Keratinocyte (primary cell): ENCODE measurements around the gene SPTBN4. TPM values are rescaled to one million over a fixed set of nuclear protein-coding genes. Genes with fewer than 3 reads are reported as not detected.

ENCODE experiments used
- DNase-seq: peaks from one replicate; pipeline ENCODE4 v3.0.0-alpha.2; 2011; ENCODE audit warnings: low read depth, missing footprints, low spot score
- FAIRE-seq: peaks from 2 replicates; lab custom pipeline; 2011; peaks lifted over from hg19 to GRCh38; lab: Jason Lieb, UNC
- H2AFZ ChIP-seq: 2 replicates; pipeline ENCODE4 v1.6.0; 2012; ENCODE audit warnings: low read length, control low read depth, inconsistent platforms; ENCODE audit not compliant: control insufficient read depth
- H3K27ac ChIP-seq: 2 replicates; pipeline ENCODE4 v1.5.1; 2011; ENCODE audit warnings: low read length; ENCODE audit not compliant: control insufficient read depth, insufficient read depth
- H3K27me3 ChIP-seq: 3 replicates; pipeline ENCODE4 v1.6.0; 2011; ENCODE audit warnings: low read length; ENCODE audit not compliant: control insufficient read depth, insufficient read depth; ENCODE audit errors: extremely low read depth
- H3K36me3 ChIP-seq, 2 experiments: 2 replicates in 1 of 2; 3 replicates in 1 of 2; pipeline ENCODE4 v1.5.1; 2011; ENCODE audit warnings: low read length in 2 of 2, mild to moderate bottlenecking in 1 of 2; ENCODE audit not compliant: control insufficient read depth in 2 of 2, insufficient read depth in 2 of 2; ENCODE audit errors: extremely low read depth in 1 of 2
- H3K4me1 ChIP-seq: 3 replicates; pipeline ENCODE4 v1.5.1; 2011; ENCODE audit warnings: low read length; ENCODE audit not compliant: control insufficient read depth, insufficient read depth; ENCODE audit errors: extremely low read depth
- H3K4me2 ChIP-seq: 3 replicates; pipeline ENCODE4 v1.6.0; 2011; ENCODE audit warnings: low read depth, low read length; ENCODE audit not compliant: control insufficient read depth, insufficient read depth; ENCODE audit errors: extremely low read depth
- H3K4me3 ChIP-seq, 3 experiments: fragments of 200-600 bp in 1 of 3; sonication (generic) in 1 of 3; 2 replicates in 2 of 3; 3 replicates in 1 of 3; pipeline ENCODE4 v1.5.1; 2011 to 2016; ENCODE audit warnings: low read length in 3 of 3, mild to moderate bottlenecking in 3 of 3, control low read depth in 2 of 3, inconsistent platforms in 1 of 3, low read depth in 1 of 3, mixed read lengths in 1 of 3, mixed run types in 1 of 3, moderate library complexity in 1 of 3; ENCODE audit not compliant: control insufficient read depth in 2 of 3, insufficient read depth in 2 of 3; ENCODE audit errors: extremely low read depth in 1 of 3
- H3K79me2 ChIP-seq: 2 replicates; pipeline ENCODE4 v1.6.0; 2012; ENCODE audit warnings: low read length; ENCODE audit not compliant: control insufficient read depth, insufficient read depth
- H3K9ac ChIP-seq: 3 replicates; pipeline ENCODE4 v1.6.0; 2011; ENCODE audit warnings: low read length; ENCODE audit not compliant: control insufficient read depth, insufficient read depth; ENCODE audit errors: extremely low read depth
- H3K9me1 ChIP-seq: 3 replicates; pipeline ENCODE4 v1.6.0; 2011; ENCODE audit warnings: low read length; ENCODE audit not compliant: control insufficient read depth, insufficient read depth; ENCODE audit errors: extremely low read depth
- H3K9me3 ChIP-seq: 2 replicates; pipeline ENCODE4 v1.5.1; 2012; ENCODE audit warnings: low read depth, low read length; ENCODE audit not compliant: control insufficient read depth
- H4K20me1 ChIP-seq: 3 replicates; pipeline ENCODE4 v1.6.0; 2011; ENCODE audit warnings: low read length; ENCODE audit not compliant: control insufficient read depth, insufficient read depth; ENCODE audit errors: extremely low read depth
- CTCF ChIP-seq, 3 experiments: IDR thresholded peaks in 1 of 3; conservative IDR thresholded peaks in 1 of 3; optimal IDR thresholded peaks in 1 of 3; 2 replicates in 2 of 3; 3 replicates in 1 of 3; pipeline versions ENCODE3 to v1.5.1; 2011; ENCODE audit warnings: low read length in 3 of 3, mild to moderate bottlenecking in 3 of 3, moderate library complexity in 2 of 3, control low read depth in 1 of 3, inconsistent platforms in 1 of 3; ENCODE audit not compliant: insufficient read depth in 2 of 3; ENCODE audit errors: extremely low read depth in 1 of 3
- EZH2 ChIP-seq: IDR thresholded peaks from one replicate; pipeline ENCODE4 v1.6.1; 2012; ENCODE audit warnings: inconsistent platforms, mild to moderate bottlenecking, low read length, moderate library complexity
- dilution Hi-C: fragments of 300-500 bp; cut with MboI; formaldehyde crosslinking; loops from one replicate; pipeline ENCODE4 v1.7.0; 2020; ENCODE audit warnings: low sequenced_read_pairs; ENCODE audit not compliant: extremely low pct_ligation_motif_present
- polyA plus RNA-seq, 5 experiments: library from polyadenylated mRNA; depleted of rRNA in 3 of 5; stranded (reverse) in 3 of 5; stranded (forward) in 1 of 5; unstranded in 1 of 5; fragments of >200 nt; gene quantifications; 1 replicate in 1 of 5; 2 replicates in 3 of 5; 3 replicates in 1 of 5; pipeline versions ENCODE4 v1.2.1 to v1.2.3, GENCODE V29; 2011 to 2012; ENCODE audit warnings: missing spikeins in 2 of 5, low read depth in 1 of 5, low replicate concordance in 1 of 5

SPTBN4 gene
- polyA plus RNA-seq, 1 donor (not counting 4 experiments of a cell fraction or from before 2014, with no cell fraction given) = 0.17 TPM

GRCh38 chr19:40469011-40469410, 2.2 kb downstream of the SPTBN4 start:
- H2AFZ ChIP-seq = no peak overlapping the region
- DNase-seq (no peak), FAIRE-seq (no peak)
- no peak overlapping the region for H3K4me2 ChIP-seq
- peaks cover 18% of the 10 kb centered on the region for H3K4me1 ChIP-seq
- no peak overlapping the region for H3K27ac ChIP-seq
- H3K9me1 ChIP-seq = no peaks in the 10 kb centered on the region
- TF ChIP-seq CTCF (optimal IDR thresholded peaks at IDR 0.05 in 1 of 3, IDR thresholded peaks at IDR 0.05 in 1 of 3, conservative IDR thresholded peaks at IDR 0.05 in 1 of 3; ENCODE audit: extremely low read depth in 1 of 3, insufficient read depth in 2 of 3, low read length in 3 of 3) = no peak
- no peak for TF ChIP-seq EZH2
- H3K4me3 ChIP-seq = no peak overlapping the region
- H3K79me2 ChIP-seq = no peaks in the 10 kb centered on the region
- peaks cover 7% of the 10 kb centered on the region for H3K27me3 ChIP-seq
- H4K20me1 ChIP-seq = no peaks in the 10 kb centered on the region
- H3K36me3 ChIP-seq = no peaks in the 10 kb centered on the region
- no peak overlapping the region for H3K9ac ChIP-seq
- dilution Hi-C loops = no loop called here
- no peaks in the 10 kb centered on the region for H3K9me3 ChIP-seq

GRCh38 chr19:40471111-40471510, 4.3 kb downstream of the SPTBN4 start:
- Histone ChIP-seq H3K27me3 (peaks cover 7% of the 10 kb centered on the region), H3K9me1 (no peaks in the 10 kb centered on the region), H3K4me3 (no peak overlapping the region), H3K9me3 (no peaks in the 10 kb centered on the region), H4K20me1 (no peaks in the 10 kb centered on the region), H3K4me2 (no peak overlapping the region), H3K79me2 (no peaks in the 10 kb centered on the region), H3K27ac (no peak overlapping the region), H2AFZ (no peak overlapping the region), H3K36me3 (no peaks in the 10 kb centered on the region), H3K9ac (no peak overlapping the region), H3K4me1 (peaks cover 7% of the 10 kb centered on the region)
- dilution Hi-C loops = no loop called here
- FAIRE-seq (no peak), DNase-seq (no peak)
- no peak for TF ChIP-seq CTCF (optimal IDR thresholded peaks at IDR 0.05 in 1 of 3, IDR thresholded peaks at IDR 0.05 in 1 of 3, conservative IDR thresholded peaks at IDR 0.05 in 1 of 3; ENCODE audit: extremely low read depth in 1 of 3, insufficient read depth in 2 of 3, low read length in 3 of 3)
- no peak for TF ChIP-seq EZH2
